NT2/D1 (cell line): Measurements from ENCODE around the gene CEBPE.

Source experiments
- SUZ12 ChIP-seq: IDR thresholded peaks from 2 replicates; pipeline ENCODE4 v1.6.1; 2011; ENCODE audit not compliant: insufficient read length, insufficient read depth; ENCODE audit errors: extremely low read depth
- YY1 ChIP-seq: IDR thresholded peaks from 2 replicates; pipeline ENCODE4 v1.6.1; 2011; ENCODE audit not compliant: insufficient read length, insufficient read depth
- ZNF274 ChIP-seq: IDR thresholded peaks from 2 replicates; pipeline ENCODE4 v1.6.1; 2011; ENCODE audit warnings: mild to moderate bottlenecking, low read depth, low read length

DNA sequence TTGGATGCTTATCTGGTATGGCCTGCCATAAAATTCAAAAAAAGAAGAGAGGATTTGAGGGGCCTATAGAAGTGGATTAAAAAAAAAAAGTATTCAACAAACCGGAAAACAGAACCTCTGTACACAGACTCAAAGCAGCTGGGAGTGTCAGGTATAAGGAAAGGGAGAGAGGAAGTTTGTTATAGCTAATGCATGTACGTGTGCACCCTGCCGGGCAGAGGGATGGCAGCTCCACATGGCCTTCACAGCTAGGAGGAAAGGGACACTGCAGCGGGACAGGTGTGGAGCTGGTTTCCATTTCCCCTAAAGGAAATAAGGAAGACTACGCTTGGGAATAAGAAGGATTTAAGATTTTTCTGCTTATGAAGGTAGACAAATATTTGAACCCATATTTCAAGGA lies 43.0 kb upstream of the CEBPE start:
- TF ChIP-seq ZNF274: no peak
- TF ChIP-seq YY1: no peak
- no peak for TF ChIP-seq SUZ12
